Left ventricle myocardium superior (tissue), 1 donor: ENCODE results near the gene SCT. TPM values are rescaled to one million over a fixed set of nuclear protein-coding genes. Genes with fewer than 3 reads are reported as not detected.
"Not testable (repeated sequence)": the region's sequence is repeated elsewhere in the genome, so short reads cannot be mapped to it uniquely, and the experiment has no call there.

Experiments used
- ATAC-seq: fragments of 200-7000 bp; cut with Tn5 transposase; one replicate; pipeline ENCODE4 v1.9.1; 2020; ENCODE audit warnings: mild to moderate bottlenecking, moderate library complexity
- DNase-seq: peaks from one replicate; pipeline ENCODE4 v3.0.0-alpha.2; 2020
- intact Hi-C: fragments of 100-400 bp; cut with micrococcal nuclease; formaldehyde crosslinking; loops from one replicate; pipeline ENCODE4 v1.11.0; 2022
- long read RNA-seq: library from polyadenylated mRNA; unstranded; transcript quantifications from one replicate; pipeline ENCODE4 v2.0.0, GENCODE V29; 2021
- total RNA-seq: library from RNA; stranded (reverse); fragmentation: NEBNext Ultra II Directional; extraction: Animal tissue kit (Norgen Biotek cat#: 25700); gene quantifications from one replicate; pipeline ENCODE4 v1.2.1, GENCODE V29; 2021
- donor health status: DM: no; HTN: yes; CAD: no; lungs with severe emphysema.

SCT gene, protein sequence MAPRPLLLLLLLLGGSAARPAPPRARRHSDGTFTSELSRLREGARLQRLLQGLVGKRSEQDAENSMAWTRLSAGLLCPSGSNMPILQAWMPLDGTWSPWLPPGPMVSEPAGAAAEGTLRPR
- total RNA-seq, result not detected
- long read RNA-seq, partial matches to known transcripts, result 0 of 1 reads
- long read RNA-seq, other reads (novel, unspliced or antisense), result 0 of 1 reads

DNA sequence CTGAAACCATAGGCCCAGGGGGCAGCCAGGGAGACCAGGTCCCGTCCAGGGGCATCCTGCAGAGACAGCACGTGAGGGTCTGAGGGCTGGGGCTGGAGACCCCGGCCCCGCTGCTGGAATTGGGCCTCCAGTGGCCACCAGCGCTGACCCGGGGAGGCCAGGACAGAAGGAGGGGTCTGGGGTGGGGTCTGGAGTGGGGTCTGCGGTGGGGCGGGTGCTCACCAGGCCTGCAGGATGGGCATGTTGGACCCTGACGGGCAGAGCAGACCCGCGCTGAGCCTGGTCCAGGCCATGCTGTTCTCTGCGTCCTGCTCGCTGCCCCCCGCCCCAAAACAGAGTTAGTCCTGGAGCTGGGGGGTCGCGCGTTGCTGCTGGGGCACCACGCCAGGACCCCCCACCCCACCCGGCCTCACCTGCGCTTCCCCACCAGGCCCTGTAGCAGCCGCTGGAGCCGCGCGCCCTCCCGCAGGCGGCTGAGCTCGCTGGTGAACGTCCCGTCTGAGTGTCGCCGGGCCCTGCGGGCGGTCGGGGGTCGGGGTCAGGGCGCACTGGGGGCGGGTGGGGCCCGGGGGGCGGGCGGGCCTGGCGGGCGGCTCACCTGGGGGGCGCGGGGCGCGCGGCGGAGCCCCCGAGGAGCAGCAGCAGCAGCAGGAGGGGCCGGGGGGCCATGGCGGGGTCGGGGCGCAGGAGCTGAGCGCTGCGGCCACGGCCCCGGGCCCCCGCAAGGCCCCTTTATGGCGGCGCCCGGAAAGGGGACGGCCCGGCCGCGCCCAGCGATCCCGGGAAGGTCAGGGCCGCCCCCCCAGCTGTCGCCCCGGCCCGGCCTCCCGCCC lies at the start of gene SCT:
TSS of gene SCT (minus strand) at position 707 of the 833 bp plus-strand sequence. CDS start at position 669, 38 bp downstream.
- intact Hi-C loops, result no loop called here
- ATAC-seq (no peak), DNase-seq (no peak)

- ATAC-seq, result no peak
- DNase-seq, result no peak
These were observed 47.4 kb upstream of the SCT start for GRCh38 chr11:674406-674805.

DNA sequence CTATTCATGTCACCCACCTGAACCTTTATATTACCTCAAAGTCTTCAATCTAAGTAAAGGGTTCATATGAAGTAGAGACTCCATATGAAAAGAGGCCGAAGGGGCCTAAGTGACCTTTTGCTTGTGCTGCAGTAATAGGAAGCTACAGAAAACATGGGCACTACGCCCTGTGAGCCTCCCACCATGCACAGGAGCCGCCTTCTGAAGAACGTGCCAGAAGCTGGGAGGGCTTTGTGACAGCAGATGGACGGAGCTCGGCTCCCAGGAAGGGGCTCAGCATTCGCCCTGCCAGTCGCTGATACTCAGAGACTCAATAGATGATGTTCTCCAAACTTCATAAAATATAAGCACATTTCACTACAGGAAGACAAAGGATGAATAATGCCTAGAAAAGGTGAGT lies 46.9 kb upstream of the SCT start:
- DNase-seq, result no peak
- intact Hi-C loops, result no loop called here
- no peak for ATAC-seq

More at GRCh38 chr11:674406-674805, 47.4 kb upstream of the SCT start:
- intact Hi-C loops, result no loop called here

DNA sequence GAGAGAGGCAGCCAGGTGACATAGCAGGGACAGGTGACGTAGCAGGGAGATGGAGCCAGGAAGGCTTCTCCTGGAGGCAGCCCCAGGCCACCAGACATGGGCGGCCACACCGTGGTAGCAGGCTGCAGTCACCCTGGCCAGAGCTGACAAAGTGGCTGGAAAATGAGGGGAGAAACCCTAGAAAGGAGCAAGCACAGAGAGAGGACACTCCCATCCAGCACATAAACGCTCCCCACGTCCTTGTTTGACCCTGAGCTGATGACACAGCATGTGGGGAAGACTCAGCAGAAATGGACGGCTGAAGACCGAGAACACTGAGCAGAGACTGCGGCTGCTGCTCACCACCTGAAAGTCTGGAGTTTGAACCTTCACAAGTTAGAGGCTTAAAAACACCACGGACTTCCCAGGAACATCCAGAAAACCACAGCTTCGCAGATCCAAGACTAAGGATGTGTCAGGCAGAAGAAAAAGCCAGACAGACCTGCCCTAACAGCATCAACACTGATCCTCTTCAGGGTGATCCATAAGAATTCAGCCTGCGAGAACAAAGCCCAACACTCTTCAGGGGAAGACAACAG lies 38.8 kb upstream of the SCT start:
- DNase-seq, result no peak
- intact Hi-C loops, result no loop called here
- peak; percentile 82 for ATAC-seq

- peak; percentile 21 for ATAC-seq
- intact Hi-C loops, result no loop called here
- no peak for DNase-seq
These were observed 38.2 kb upstream of the SCT start for GRCh38 chr11:665062-665703.

DNA sequence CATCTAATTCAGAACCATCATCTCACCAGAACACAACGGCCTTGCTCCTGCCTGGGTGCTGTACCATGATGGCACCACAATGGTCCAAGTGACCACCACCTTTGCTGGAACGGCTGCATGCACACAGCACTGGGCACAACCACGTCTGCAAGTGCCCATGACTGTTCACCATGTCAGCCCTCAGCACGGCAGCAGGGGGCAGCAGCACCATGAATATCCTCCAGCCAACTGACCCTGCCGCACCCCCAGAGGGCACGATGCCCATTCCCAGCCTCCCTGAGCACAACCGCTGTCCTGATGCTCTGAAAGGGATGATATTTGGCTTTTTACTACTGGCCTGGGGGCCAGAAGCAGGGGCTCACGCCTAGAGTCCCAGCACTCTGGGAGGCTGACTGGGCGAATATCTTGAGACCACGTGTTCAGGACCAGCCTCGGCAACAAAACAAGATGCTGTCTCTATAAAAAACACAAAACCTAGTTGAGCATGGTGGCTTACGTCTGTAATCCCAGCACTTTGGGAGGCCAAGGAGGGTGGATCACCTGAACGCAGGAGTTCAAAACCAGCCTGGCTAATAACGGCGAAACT lies 35.8 kb upstream of the SCT start:
- peak; percentile 63 for ATAC-seq
- DNase-seq, result peak; percentile 75
- intact Hi-C loops, result no loop called here

DNA sequence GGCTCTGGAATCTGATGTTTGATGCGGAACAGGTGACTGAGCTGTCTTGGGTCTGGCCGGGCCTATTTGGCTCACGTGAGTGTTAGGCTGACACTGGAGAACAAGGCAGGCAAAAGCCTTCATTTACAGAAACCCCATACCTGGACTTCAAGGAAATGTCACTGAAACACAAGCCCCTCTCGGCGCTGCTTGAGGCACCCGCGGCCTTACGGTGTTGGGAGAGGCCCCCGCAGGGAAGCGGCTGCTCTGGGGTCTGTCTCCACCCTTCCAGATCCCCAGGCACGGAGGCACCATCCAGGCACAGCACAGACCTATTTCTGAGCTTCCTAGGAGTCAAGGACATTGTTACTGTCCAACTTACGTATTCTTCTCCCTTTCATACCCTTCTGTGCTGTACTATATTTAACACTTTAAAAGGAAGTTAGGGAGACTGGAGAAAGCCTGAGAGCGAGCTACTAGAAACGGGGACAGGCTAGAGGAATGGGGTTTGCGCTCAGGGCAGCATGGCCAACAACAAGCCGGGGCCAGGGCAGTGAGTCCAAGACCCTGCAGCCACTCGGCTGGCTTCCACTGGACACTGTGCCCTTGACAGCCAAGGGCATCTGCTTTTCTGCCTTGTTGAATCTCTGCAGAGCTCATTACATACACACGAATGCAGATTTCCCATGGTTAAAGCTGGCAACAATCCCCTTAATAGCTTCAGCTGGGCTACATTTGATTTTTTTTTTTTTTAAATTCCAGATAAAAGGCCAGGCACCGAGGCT lies 33.9 kb upstream of the SCT start:
- intact Hi-C loops, result no loop called here
- ATAC-seq, result peak; percentile 35
- DNase-seq, result no peak

DNA sequence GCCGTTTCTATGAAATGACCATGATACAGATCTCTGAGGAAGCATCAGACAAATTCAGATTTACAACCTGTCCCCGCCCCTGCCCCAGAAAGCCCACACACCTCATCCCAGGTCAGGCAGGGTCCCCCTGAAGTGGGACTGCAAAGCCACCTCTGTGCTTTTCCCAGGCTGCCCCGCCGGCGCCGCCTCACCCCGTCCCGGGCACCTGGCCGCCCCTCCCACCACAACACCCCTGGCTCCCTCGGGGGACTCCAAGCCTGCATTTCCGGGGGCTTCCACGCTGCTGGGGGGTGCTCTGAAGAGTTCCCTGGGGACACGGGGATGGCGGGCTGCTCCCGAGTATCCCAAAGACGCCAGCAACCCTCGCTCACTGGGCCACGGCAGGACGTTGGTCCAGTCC lies 33.3 kb upstream of the SCT start:
- ATAC-seq, result no peak
- intact Hi-C loops, result no loop called here
- no peak for DNase-seq

GRCh38 chr11:659532-660085 lies 32.6 kb upstream of the SCT start:
- intact Hi-C loops, result no loop called here
- ATAC-seq (no peak), DNase-seq (no peak)

- DNase-seq (no peak), ATAC-seq (no peak)
- intact Hi-C loops, result no loop called here
These were observed 30.7 kb upstream of the SCT start for GRCh38 chr11:657691-658126.

- no peak for DNase-seq
- ATAC-seq, result no peak
- intact Hi-C loops, result no loop called here
These were observed 29.9 kb upstream of the SCT start for GRCh38 chr11:656866-657265.

GRCh38 chr11:656426-656825 lies 29.4 kb upstream of the SCT start:
- no peak for DNase-seq
- no peak for ATAC-seq
- intact Hi-C loops, result no loop called here

GRCh38 chr11:655036-655726 lies 28.2 kb upstream of the SCT start:
- intact Hi-C loops, result no loop called here
- DNase-seq, result no peak
- ATAC-seq, result no peak

- ATAC-seq, intact Hi-C loops: not testable (repeated sequence)
These were observed 27.5 kb upstream of the SCT start for GRCh38 chr11:654444-654843.

GRCh38 chr11:653837-654236 lies 26.9 kb upstream of the SCT start:
- intact Hi-C loops, result no loop called here
- ATAC-seq (no peak), DNase-seq (no peak)

More at GRCh38 chr11:654444-654843, 27.5 kb upstream of the SCT start:
- not testable (repeated sequence) for DNase-seq

DNA sequence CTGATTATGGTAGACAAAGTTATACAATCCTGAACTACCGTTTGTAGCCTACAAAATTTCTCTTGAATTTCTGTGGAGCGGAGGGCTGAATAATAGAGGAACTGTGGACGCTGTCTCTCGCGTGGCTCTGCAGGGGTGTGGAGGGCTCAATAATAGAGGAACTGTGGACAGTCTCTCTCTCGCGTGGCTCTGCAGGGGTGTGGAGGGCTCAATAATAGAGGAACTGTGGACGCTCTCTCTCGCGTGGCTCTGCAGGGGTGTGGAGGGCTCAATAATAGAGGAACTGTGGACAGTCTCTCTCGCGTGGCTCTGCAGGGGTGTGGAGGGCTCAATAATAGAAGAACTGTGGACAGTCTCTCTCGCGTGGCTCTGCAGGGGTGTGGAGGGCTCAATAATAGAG lies 26.2 kb upstream of the SCT start:
- ATAC-seq, intact Hi-C loops, DNase-seq: not testable (repeated sequence)

- ATAC-seq, result no peak
- intact Hi-C loops, result no loop called here
- DNase-seq, result no peak
These were observed 23.5 kb upstream of the SCT start for GRCh38 chr11:650482-650881.

- intact Hi-C loops, ATAC-seq: not testable (repeated sequence)
- peak; percentile 5 for DNase-seq
These were observed 20.7 kb upstream of the SCT start for GRCh38 chr11:647672-648158.
